GM21723 (cell line): ENCODE measurements around the gene STK39.
"Not testable (repeated sequence)": the region's sequence is repeated elsewhere in the genome, so short reads cannot be mapped to it uniquely, and the experiment has no call there.

Experiments used
- ATAC-seq: cut with Tn5 transposase; IDR thresholded peaks from one replicate; pipeline ENCODE4 v1.9.1; 2021; ENCODE audit warnings: mild to moderate bottlenecking, moderate library complexity; ENCODE audit not compliant: unreplicated experiment

The STK39 gene

GRCh38 chr2:168143813-168144212, 103.6 kb downstream of the STK39 start:
- no peak for ATAC-seq

- no peak for ATAC-seq
Measured at GRCh38 chr2:168140892-168141291, 106.5 kb downstream of the STK39 start.

GRCh38 chr2:168139852-168140251, 107.5 kb downstream of the STK39 start:
- no peak for ATAC-seq

GRCh38 chr2:168138901-168139300, 108.5 kb downstream of the STK39 start:
- no peak for ATAC-seq

- ATAC-seq: no peak
Measured at GRCh38 chr2:168138374-168138773, 109.0 kb downstream of the STK39 start.

GRCh38 chr2:168137510-168138180, 109.8 kb downstream of the STK39 start:
- no peak for ATAC-seq

- ATAC-seq: peak; percentile 84
Measured at GRCh38 chr2:168136392-168136977, 110.9 kb downstream of the STK39 start.

GRCh38 chr2:168135630-168136029, 111.8 kb downstream of the STK39 start:
- no peak for ATAC-seq

- ATAC-seq: no peak
Measured at GRCh38 chr2:168135121-168135520, 112.3 kb downstream of the STK39 start.

- no peak for ATAC-seq
Measured at GRCh38 chr2:168134485-168134884, 112.9 kb downstream of the STK39 start.

GRCh38 chr2:168132389-168132788, 115.0 kb downstream of the STK39 start:
- no peak for ATAC-seq

- ATAC-seq: no peak
Measured at GRCh38 chr2:168130346-168130745, 117.0 kb downstream of the STK39 start.

GRCh38 chr2:168127371-168127770, 120.0 kb downstream of the STK39 start:
- no peak for ATAC-seq

GRCh38 chr2:168122210-168122609, 125.2 kb downstream of the STK39 start:
- not testable (repeated sequence) for ATAC-seq

GRCh38 chr2:168120730-168121129, 126.7 kb downstream of the STK39 start:
- no peak for ATAC-seq

- ATAC-seq: no peak
Measured at GRCh38 chr2:168120310-168120709, 127.1 kb downstream of the STK39 start.

GRCh38 chr2:168119515-168120141, 127.8 kb downstream of the STK39 start:
- ATAC-seq: peak; percentile 70

- peak; percentile 76 for ATAC-seq
Measured at GRCh38 chr2:168118733-168119514, 128.5 kb downstream of the STK39 start.

GRCh38 chr2:168116448-168116847, 130.9 kb downstream of the STK39 start:
- no peak for ATAC-seq

GRCh38 chr2:168114619-168115018, 132.8 kb downstream of the STK39 start:
- no peak for ATAC-seq

- ATAC-seq: no peak
Measured at GRCh38 chr2:168114040-168114439, 133.4 kb downstream of the STK39 start.

GRCh38 chr2:168107322-168107721, 140.1 kb downstream of the STK39 start:
- ATAC-seq: no peak
